ENCODE results near the gene LPAR5.

LPAR5 gene

DNA sequence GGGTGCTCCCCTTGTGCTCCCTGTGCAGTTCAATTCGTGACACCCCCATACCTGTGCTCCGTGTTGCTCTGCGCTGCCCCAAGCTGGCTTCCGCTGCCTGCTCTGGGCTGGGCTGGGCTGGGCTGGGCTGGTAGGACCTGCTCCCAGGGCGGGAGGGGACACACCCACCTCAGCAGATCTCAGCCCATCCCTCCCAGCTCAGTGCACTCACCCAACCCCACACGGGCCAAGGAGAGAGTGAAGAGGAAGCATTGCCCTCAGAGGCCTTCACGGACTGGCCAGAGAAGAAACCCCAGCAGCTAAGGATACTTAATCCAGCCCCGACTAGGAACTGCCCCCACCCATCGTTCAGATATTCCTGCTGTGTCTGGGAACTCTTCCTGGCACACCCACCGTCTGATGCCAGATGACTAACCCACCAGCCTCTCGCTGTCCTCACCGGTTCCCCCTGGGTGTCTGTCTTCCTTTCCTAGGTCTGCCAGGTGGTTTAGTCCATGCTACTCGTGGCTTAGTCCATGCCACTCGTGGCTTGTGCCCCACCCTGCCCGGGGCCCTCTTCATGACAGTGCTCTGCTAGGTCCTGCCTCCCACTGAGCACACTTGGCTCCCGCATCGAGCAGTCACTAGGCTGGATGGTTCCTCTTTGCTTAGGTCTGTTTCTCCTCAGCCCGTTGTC lies at the start of gene LPAR5:
Gene LPAR5, minus strand, starts transcription at position 104 of the 676 bp plus-strand sequence. CDS start 14,711 bp downstream, outside the sequence.
- no peak for DNase-seq (ENCODE audit: low read depth)

- DNase-seq (ENCODE audit: low read depth) = no peak
These were observed 48.9 kb upstream of the LPAR5 start for GRCh38 chr12:6684609-6685008.

DNA sequence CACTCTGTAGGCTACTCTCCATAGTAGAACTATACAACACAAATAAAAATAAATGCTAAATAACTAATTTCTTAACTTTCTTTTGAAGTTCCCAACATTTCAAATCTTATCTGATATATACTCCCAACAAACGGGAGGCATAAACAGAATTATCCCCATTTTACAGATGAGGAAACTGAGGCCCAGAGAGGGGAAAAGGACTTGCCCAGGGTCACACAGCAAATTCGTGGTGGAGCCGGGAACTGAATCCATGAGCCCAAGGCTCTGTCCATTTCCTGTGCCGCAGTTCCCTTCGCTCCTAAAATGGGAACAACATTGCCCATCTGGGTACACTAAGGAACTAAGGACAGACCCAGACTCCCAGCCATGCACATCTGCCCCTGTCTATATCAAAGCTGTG lies 41.2 kb upstream of the LPAR5 start:
- no peak for DNase-seq (ENCODE audit: low read depth)

DNA sequence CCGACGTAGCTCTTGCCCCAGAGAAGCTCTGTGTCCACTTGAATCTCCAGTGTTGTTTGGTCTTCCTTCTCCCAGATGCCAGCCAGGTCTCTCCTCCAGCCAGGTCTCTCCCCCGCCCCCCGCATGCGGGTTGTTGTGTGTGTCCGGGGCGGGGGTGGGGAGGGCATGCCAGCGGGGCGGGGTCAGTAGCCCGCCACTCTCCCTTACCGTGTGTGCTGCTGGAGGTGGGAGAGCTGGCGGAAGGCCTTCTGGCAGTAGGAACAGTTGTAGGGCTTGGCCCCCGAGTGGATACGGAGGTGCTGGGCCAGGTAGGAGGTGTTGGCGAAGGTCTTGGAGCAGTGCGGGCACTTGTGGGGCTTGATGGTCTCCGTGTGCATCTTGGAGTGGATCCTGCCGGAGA lies 36.4 kb upstream of the LPAR5 start:
- no peak for DNase-seq (ENCODE audit: low read depth)

DNA sequence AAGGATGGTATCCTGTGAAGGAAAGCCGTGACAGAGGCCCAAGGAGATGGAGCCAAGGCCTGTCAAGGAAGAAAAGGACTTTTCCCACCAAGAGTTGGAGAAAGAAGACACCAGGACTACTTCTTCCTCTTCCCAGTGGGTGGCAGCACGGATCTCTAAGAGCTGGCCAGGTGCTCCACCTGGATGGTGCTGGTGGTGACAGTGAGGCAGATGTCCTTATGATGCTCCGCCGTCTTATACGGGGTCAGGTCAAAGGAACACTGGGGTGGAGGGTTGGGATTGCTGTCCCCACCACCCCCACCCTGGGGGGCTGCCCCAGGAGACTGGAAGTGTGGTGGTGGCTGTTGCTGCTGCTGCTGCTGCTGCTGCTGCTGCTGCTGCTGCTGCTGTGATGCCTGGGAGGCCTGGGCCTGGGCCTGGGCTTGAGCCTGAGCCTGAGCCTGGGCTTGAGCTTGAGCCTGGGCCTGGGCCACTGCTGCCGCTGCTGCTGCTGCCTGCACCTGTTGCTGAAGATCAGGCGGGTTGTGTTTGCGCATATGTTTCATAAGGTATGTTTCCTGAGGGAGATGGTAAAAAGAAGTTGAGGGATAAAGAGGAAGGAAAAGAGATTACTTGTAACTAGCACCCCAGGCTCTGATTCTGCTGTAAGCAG lies 31.9 kb upstream of the LPAR5 start:
- DNase-seq (ENCODE audit: low read depth) = no peak

DNA sequence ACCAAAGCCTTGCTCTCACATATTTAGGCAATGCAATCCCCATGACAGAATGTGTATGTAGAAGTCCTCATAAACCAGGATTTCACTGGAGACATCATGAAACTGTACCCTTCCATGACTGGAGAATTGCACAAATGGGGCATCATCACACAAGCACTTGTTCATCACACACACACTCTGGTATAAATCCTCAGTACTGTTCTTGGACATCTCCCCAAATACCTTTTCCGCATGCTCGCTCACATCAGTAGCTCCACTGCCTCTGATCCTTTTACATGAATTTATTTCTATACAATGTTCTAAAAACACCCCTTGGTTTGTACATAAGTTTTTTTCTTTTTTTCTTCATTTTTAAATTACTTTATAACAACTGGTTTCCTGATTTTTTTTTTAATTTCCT lies 30.5 kb upstream of the LPAR5 start:
- DNase-seq (ENCODE audit: low read depth) = no peak

- DNase-seq (ENCODE audit: low read depth) = no peak
These were observed 29.1 kb upstream of the LPAR5 start for GRCh38 chr12:6664902-6665301.

DNA sequence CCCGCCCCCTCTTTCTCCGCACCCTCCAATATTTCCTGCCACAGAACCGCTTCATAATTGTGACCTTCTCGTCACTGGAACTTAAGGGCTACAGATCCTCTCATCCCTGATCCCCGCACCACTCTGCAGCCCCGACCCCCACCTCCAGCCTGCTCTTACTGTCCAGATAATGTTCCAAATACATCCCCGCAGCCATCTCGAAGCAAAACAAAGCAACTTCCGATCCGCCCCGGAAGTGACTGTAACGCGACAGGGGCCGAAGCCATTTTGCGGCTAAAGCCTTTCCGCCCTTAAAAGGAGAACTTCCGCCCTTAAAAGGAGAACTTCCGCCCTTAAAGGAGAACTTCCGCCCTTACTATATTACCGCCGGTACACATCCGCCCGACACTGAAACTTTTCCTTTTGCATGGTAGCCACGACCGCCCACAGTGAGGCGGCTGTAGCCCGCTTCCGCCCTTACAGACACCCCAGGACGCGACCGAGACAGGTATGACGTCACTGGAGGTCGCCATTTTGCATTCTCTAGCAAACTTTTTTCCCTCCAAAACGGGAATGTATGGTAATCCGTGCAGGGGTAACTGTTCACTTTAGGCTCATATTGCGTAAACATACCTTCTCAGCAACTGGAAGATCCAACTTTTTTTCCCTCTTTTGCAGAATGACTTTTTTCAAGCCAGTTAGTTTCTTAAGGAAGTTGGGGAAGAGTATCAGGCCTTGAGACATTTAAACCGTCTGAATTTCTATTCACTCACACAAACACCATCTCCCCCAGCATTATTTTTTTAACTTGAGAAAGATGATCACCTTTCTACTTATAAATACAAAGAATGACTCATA lies 27.4 kb upstream of the LPAR5 start, which contains the start of gene ING4:
Gene ING4, minus strand, starts transcription at position 214 of the 837 bp plus-strand sequence. Its CDS starts 18 bp downstream, at position 196.
- peak; percentile 97 for DNase-seq (ENCODE audit: low read depth)

DNA sequence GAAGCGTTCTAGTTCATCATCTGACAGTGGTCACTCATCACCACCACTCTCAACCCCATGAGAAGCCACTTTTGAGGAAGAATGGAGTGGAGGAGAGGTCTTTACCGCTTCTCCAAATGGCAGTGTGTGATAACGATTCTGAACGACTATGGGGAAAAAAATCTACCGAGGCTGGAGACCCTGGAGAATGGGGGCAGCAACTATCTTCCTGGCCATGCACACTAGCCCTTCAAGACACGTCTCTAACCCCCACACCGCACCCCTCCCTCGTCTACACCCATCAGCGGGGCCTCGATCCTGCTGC lies 26.8 kb upstream of the LPAR5 start:
- DNase-seq (ENCODE audit: low read depth) = no peak

GRCh38 chr12:6653987-6654386 lies 18.2 kb upstream of the LPAR5 start:
- no peak for DNase-seq (ENCODE audit: low read depth)

GRCh38 chr12:6653342-6653741 lies 17.6 kb upstream of the LPAR5 start:
- no peak for DNase-seq (ENCODE audit: low read depth)

- DNase-seq (ENCODE audit: low read depth) = no peak
These were observed 16.6 kb upstream of the LPAR5 start for GRCh38 chr12:6652391-6652790.

DNA sequence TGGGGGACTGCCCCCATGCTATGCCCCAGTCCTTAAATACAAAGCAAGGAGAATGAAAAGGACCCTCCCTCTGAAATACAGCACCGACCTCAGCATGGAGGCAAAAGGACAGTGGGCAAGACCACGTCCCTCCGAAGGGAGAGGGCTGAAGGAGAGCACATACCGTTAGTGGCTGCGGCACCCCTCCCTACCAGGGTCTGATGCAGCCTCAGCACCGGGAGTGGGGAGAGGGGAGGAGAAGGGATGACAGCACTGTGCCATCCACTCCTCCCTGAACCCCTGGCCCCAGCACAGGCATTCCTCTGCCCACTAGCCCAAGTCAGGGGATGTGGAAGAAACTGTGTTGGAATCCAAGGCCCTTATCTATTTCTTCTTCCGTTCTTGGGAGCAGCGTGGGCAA lies 15.1 kb upstream of the LPAR5 start:
- DNase-seq (ENCODE audit: low read depth) = no peak

GRCh38 chr12:6647083-6647604 lies 11.4 kb upstream of the LPAR5 start, which contains the start of gene ACRBP:
ACRBP (minus strand) TSS chr12:6647432; CDS start chr12:6647366, 66 bp downstream.
- DNase-seq (ENCODE audit: low read depth) = no peak

- DNase-seq (ENCODE audit: low read depth) = no peak
These were observed 10.7 kb upstream of the LPAR5 start for GRCh38 chr12:6646276-6647082.

DNA sequence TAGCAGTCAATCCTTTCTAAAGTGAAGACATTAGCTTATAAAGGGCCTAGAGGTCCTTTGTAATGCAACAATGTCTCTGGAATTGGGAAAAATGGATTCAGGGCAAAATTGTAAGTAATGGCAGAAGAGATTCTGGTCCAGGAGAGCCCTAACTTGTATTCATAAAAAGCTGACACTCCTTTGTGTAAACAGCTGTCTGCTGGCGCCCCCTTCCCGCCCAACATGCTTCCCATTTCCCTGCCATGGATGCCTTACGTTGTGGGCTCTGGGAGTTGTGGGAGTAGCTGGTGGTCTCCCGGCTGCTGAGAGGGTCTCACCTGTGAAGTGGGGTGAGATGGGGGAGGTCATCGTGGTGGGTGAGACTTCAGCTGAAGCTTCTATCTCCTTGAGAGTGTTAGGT lies 9.1 kb upstream of the LPAR5 start:
- DNase-seq (ENCODE audit: low read depth) = no peak

- DNase-seq (ENCODE audit: low read depth) = no peak
These were observed 8.5 kb upstream of the LPAR5 start for GRCh38 chr12:6644257-6644596.

- DNase-seq (ENCODE audit: low read depth) = no peak
These were observed 8.0 kb upstream of the LPAR5 start for GRCh38 chr12:6643569-6644256.

- DNase-seq (ENCODE audit: low read depth) = no peak
These were observed 5.4 kb upstream of the LPAR5 start for GRCh38 chr12:6641131-6641530.

- no peak for DNase-seq (ENCODE audit: low read depth)
These were observed 4.7 kb upstream of the LPAR5 start for GRCh38 chr12:6640497-6640896.

DNA sequence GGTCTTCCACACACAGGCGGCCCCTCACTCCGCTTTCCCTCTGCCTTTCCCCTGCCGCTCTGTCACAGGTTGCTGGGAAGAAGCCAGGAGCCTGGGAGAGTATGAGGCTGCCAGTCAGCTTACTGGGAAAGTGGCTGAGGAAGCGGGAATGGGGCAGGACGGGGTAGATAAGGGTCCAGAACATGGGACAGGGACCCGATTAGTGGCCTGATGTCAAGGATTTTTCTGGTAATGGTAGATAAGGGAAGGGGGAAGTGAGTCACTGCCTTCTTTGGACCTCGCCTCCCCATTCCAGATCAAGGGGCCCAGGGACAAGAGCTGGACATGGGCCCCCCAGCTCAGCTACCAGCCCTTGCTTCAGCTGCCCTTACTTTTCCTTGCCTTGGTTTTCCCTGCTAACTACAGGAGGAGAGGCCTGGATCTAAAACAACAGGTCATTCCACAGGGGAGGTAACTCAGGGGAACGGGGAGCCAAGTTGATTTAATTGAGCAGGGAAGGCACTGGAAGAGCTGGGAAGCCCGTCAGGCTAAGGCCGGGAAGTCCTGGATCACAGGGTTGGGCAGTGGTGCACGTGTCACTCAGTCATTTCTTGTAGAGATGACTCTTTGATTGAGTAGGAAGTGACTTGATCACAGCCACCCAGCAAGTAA lies 3.5 kb upstream of the LPAR5 start:
- no peak for DNase-seq (ENCODE audit: low read depth)
